HG03565 (cell line): ENCODE measurements around the gene ZNRF1.
"Not testable (repeated sequence)": the region's sequence is repeated elsewhere in the genome, so short reads cannot be mapped to it uniquely, and the experiment has no call there.

ENCODE experiments used
- ATAC-seq: cut with Tn5 transposase; IDR thresholded peaks from one replicate; pipeline ENCODE4 v1.9.1; 2021; ENCODE audit warnings: mild to moderate bottlenecking, moderate library complexity; ENCODE audit not compliant: unreplicated experiment

ZNRF1 gene

DNA sequence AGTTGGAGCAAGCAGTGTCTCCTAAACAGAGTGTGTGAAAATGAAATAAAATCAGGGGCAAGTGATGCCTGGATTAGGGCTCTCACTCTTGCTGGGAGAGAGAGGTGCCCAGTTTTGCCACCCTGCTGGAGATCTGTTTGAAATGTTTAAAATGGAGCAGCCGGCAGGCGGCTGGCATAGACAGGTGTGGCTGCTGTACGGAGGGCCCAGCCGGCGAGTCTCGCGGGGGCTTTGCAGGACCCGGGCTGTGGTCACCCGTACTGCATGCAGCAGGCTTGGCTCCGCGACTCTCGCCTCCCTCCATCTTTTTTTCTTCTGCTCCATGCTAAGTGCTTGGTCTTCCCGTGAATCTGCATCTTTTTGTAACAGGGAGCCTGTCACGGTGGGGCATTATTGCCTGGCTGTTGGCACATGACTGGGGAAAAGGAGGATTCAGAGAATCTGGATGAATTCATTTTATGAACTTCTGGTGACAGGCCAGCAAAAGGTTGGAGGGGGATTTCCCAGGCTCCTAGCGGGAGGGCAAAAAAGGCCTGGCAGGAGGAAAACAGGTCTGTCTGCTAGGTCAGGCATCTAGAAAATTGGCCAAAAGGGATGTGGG lies 1.8 kb downstream of the ZNRF1 start:
- no peak for ATAC-seq

DNA sequence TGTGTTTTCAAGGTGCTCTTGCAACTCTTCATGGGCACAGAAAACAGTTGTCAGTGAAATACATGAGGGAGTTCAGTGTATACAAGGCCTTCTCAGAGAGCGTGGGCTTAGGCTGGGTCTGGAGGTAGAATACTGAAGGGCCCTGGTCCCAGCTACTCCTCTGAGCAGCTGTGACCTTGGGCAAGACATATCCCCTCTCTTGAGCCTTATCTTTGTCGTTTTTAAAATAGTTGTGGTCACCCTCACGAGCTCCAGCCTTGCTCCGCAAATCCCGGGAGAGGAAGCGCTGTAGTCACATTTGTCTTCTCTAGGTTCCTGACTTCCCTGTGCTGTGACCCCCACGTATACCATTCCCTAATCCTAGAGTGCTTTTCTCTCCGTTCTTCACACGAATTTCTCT lies 3.6 kb downstream of the ZNRF1 start:
- no peak for ATAC-seq

DNA sequence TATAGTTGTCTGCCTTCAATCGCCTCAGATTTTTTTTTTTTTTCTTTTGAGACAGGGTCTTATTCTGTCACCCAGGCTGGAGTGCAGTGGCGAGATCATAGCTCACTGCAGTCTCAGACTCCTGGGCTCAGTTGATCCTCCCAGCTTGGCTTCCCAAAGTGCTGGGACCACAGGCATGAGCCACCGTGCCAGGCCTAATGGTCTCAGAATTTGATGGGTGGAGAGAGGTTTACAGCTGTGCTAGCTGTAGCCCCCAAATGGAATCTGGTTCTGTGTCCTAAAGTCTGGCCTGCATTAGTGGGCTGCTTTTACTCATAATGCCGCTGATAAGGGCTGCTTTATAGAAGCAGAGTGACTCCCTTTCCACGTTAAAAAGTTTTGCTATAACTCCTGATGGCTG lies 5.1 kb downstream of the ZNRF1 start:
- no peak for ATAC-seq

DNA sequence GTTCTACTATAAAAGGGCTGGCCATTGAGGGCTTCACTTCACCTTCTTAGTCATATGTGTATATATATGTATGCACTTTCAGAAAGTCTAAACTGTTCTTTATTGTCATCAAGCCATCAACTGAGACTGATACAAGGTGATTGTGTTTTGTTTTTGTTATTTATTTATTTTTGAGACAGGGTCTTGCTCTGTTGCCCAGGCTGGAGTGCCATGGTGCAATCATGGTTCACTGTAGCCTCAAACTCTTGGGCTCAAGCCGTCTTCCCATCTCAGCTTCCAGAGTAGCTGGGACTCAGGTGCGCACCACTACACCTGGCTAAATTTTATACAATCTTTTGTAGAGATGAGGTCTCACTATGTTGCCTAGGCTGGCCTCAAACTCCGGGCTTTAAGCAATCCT lies 5.6 kb downstream of the ZNRF1 start:
- no peak for ATAC-seq

DNA sequence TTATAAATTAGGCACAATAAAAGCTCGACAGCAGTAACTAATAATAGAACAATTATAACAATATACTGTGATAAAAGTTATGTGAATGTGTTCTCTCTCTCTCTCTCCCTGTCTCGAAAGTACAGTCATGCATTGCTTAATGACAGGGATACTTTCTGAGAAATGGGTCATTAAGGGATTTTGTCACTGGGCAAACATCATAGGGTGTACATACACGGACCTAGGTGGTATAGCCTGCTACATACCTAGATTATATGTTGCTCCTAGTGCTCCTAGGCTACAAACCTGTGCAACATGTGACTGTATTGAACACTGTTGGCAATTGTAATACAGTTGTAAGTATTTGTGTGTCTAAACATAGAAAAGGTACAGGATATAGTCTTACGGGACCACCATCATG lies 6.9 kb downstream of the ZNRF1 start:
- no peak for ATAC-seq

DNA sequence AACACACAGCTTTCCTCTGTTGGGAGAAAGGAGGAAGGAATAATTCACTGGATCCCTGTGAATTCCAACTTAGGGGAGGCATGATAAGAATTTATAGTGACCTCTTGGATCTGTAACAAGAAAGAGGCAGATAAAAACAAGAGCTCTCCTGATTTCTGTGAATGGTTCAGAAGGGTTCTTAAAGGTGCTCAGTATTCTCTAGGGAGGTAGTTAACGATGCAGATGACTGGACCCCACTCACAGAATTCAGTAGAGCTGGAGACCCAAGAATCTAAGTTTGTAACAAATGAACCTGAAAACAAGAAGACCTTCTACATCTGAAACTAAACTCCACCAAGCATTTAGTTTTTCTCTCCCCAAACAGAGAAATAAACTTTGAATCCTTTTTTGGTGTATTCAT lies 8.6 kb downstream of the ZNRF1 start:
- ATAC-seq: no peak

DNA sequence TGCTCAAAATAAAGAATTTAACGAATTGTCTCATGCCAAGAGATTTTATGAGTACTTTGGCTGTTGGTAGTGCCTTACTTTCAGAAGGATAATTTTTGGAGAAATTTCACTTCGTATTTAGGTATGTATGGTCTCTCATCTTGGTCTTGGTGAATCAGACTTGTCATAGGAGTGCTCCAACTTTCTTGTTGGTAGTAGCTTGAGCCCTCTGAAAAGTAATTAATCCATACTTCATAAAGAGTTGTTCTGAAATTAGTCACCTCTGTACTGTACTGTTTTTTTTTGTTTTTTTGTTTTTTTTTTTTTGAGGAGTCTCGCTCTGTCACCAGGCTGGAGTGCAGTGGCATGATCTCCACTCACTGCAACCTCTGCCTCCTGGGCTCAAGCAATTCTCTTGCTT lies 11.6 kb downstream of the ZNRF1 start:
- no peak for ATAC-seq

DNA sequence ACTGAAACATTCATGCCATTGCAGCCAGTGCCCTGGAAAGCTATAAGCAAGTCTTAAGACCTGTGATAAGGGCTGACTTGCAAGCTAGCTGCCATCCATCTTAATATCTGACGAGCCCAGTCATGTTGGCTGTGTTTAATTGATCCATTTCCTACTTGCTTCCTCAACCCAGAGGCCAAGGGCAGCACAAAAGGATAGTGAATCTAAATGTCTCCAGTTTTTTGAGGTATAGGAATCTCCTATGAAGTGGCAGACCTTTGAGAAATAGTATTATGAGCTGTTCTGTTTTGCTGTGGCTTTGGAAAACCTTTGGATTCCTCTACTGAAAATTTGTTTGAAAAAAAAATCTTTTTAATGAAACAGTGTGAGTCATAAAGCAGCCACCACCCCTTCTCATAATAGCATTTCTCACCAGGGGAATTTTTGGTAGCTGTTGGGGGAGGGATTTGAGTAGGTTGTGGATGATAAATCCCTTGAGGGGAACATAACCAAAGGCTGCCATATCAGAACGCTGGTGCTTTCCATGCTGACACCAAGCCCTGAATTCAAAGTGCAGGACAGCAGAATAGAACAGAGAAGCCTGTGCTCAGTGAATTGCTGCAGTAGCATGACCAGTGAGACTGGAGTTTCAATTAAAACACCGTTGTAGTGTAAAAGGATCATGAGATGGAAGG lies 12.9 kb downstream of the ZNRF1 start:
- ATAC-seq: peak; percentile 53

DNA sequence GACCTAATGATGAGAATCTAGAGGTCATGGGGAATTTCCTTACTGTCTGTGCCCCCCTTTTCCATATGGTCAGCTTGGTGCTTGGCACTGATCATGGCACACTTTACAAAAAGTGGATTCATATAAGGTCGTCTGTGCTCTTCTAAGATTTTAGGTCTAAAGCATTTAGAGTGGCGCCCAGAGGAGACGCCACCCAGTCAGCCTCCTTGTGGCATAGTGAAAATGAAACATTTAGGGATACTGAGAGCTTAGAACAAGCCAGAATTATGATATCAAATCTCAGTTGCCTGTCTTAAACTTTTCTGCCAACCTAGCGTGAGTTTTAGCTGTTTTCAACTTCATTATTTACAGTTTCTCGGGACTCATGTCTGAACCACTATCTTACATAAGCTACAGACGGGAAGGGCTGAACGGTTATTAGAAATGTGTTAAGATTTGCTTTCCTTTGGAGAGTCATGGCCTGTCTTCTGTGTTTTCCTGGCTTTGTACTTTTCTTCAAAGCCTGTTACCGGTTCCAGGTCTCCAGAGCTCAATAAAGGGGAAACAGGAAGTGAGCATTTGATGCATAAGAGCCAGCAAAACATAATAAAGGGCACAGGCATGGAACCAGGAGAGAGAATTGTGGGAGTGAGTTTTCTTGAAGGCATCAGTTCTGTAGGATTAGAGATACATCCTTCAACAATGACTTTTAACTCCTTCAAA lies 13.7 kb downstream of the ZNRF1 start:
- no peak for ATAC-seq

DNA sequence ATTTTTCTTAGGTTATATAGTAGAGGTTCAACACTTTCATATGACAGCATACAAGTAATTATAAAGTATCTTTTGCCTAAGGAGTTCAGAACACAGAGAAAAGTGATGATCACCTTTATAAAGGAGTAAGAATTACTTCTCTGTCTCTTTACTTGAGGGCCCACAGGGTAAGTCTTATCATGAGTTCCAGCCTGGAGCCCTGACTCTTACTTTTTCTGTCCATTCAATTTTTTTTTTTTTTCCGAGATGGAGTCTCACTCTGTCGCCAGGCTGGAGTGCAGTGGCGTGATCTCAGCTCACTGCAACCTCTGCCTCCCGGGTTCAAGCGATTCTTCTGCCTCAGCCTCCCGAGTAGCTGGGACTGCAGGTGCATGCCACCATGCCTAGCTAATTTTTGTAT lies 14.3 kb downstream of the ZNRF1 start:
- not testable (repeated sequence) for ATAC-seq

DNA sequence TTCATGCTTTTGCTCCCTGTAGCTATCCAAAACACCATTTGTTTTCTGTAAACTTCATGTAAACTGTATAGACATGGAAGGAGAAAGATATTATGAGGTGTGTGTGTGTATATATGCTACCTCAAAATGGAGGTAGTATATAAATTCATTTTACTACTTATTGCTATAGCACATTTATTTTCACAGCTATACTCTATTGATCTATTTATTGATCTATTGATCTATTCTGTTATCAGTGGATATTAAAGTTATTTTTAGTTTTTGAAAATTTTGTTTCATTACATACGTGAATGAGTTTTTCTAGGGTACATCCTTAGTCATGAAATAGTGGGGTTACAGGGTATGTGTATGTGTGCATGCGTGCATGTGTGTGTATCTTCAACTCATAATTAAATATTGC lies 15.5 kb downstream of the ZNRF1 start:
- ATAC-seq: no peak

DNA sequence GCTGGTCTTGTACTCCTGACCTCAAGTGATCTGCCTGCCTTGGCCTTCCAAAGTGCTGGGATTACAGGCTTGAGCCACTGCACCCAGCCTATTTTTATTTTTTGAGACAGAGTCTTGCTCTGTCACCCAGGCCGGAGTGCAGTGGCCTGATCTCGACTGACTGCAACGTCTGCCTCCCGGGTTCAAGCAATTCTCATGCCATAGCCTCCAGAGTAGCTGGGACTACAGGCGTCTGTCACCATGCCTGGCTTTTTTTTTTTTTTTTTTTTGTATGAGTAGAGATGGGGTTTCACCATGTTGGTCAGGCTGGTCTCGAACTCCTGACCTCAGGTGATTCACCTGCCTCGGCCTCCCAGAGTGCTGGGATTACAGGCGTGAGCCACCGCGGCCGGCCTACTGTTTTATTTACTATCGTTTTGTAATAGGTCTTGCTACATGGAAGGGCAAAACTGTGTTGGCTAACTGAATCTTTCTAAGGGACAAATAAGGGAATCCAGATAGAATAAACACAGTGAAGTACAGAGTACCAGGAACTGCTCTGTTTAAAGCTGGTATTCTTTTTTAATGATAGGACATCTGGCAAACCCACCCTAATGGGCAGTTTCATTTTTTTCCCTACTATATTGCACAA lies 17.7 kb downstream of the ZNRF1 start:
- not testable (repeated sequence) for ATAC-seq

DNA sequence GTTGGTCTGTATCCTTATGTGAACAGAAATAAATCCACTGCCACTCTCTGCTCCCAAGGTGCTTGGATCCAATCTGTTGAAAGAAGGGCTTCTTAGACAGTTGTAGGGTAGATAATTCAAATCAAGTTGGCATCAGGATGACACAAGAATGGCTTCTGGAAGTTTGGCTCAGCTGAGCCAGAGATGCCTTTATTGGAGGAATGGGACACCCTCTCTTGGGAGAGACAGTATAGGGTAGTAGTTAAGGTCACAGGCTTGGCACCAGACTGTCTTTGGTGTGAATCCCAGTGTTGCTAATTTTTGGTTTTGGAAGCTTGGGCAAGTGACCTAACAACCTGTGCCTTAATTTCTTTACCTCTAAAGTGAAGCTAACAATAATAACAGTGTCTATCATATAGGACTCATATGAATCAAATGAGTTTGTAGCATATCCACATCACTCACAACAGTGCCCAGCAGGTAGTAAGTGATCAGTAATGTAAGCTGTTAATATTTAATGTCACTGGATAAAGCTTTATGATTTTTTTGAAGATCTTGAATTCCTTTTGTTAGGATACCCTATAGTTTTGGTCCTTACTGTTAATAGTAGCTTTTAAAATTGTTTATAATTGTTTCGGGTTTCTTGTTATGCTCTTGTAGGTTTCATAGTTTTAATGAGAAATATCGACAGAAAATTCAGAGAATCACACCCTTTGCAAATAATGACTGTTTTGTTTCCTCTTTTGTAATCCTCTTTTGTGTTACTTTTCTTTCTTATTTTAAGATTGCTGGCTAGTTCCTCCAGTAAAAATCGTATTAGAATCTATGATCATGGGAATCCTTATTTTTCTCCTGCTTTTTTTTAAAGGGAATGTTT lies 19.1 kb downstream of the ZNRF1 start:
- ATAC-seq: no peak

DNA sequence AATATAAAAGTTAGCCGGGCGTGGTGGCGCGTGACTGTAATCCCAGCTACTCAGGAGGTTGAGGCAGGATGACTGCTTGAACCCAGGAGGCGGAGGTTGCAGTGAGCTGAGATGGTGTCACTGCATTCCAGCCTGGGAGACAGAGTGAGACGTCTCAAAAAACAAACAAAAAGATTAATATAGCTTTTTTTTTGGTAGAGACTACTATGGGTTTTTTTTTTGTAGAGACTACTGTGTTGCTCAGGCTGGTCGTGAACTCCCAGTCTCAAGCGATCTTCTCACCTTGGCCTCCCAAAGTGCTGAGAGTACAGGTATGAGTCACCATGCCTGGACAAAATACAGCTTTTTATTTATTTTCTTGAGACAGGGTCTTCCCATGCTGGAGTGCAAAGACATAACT lies 20.2 kb downstream of the ZNRF1 start:
- no peak for ATAC-seq

DNA sequence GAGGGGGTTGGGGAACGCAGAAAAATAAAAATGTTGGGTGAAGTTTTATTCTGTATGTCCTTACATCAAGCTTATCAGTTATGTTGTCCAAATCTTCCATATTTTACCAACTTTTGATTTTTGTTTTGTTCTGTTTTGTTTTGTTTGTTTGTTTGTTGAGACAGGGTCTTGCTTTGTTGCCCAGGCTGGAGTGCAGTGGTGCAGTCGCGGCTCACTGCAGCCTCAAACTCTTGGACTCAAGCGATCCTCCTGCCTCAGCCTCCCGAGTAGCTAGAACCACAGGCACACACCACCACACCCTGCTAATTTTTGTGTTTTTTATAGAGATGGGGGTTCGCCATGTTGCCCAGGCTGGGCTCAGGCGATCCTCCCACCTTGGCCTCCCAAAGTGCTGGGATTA lies 20.8 kb downstream of the ZNRF1 start:
- no peak for ATAC-seq

DNA sequence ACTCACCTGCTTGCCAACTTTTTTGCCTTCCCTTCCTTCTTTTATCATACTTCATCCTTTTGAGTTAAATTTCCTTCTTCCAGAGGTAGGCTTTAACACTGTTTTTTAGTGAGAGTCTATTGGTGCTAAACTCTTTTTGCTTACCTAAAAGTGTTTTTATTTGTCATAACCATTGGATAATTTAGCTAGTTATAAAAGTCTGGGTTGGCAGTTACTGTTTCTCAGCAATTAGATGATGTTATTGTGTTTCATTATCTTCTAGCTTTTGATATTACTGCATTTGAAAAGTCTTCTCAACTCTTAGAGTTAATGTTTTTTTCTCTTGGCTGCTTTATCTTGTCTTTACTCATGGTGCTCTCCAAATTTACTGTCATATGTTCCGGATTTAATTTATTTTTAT lies 22.6 kb downstream of the ZNRF1 start:
- ATAC-seq: no peak

DNA sequence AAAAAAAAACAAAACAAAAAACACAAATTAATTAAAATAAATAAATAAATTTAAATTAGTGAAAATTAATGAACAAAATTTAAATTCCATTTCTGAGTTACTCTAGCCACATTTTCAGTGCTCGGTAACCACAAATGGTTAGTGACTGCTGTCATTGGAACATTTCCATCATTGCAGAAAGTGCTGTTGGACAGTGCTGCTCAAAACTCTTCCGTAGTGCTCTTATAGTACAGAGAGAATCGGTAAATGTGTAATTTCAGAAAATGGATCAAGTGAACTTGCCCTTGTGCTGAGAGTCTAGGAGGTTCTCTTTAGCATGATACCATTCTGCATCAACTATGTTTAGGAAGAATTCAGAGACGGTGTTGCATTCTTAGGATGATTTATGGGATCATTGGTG lies 23.7 kb downstream of the ZNRF1 start:
- ATAC-seq: no peak

DNA sequence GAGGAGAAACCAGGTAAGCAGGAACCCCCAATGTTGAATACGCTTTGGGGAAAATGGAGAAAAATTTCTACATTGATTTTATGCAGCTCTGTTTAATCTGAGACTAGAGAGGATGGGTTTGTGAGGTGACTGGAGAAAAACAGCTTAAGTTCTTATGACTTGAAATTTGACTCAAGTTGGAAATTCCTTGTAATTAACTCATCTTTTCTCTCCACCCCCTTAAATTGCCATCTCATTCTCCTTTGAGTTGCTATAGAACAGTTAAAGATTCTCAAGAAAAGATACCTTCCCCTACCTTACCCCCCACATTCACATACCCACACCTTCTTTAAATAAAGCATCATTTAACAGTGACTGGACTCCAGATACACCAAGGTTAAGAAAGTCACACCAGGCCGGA lies 24.2 kb downstream of the ZNRF1 start:
- ATAC-seq: no peak

DNA sequence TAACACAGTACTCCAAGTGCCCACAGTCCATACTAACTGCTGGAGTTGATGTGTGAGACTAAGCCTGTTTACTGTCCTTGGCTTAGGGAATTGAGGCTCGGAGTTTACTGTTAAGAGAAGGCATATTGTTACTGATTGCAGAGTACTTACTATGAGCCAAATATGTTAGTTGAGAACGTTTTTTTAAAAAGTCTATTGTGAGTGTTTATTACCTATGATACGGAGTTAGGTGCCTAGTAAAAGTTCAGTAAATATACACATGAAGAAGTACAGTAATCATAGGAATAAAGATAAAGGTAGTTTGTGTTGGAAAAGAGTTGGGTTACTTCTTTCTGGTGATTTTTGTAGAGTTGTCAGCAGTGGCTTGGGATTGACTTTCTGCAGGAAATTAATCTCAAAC lies 25.4 kb downstream of the ZNRF1 start:
- no peak for ATAC-seq

DNA sequence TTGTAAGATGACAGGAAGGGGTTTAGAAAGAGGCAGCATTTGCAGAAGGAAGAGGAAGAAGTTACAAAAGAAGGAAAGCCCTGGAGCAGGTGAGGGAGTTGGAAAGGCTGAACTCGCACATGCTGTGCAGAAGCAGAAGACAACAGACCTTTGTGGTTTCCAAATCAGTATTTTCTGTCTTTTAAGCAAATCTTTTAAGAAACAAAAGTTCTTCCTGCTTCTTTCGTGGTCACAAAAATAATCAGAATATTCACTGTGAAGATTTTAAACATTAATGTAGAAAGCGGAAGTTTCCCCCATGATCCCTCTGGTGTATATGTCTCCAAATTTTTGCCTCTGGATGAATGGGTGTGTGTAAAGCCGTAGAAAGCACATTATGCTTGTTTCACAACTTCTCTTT lies 25.8 kb downstream of the ZNRF1 start:
- no peak for ATAC-seq

DNA sequence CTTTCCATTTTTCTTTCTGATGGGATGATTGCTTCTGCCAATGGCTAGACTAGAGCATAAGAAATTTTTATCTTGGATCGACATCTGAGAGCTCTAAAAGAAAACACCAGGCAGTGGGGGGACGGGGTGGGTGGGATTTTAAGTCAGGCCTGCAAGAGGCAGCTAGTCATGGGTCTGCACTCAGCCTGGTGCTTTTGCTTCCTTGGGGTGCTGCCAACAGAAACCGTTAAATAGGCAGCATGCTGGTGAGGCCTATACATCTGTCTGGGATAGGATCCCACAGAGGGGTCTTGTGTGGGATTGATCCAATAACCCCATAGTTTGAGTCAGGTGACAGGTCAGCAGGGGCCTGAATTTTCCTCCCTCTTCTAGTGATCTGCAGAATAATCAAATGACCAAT lies 26.9 kb downstream of the ZNRF1 start:
- ATAC-seq: no peak
